ENCODE data around the gene PANX1.
A peak's percentile ranks its signal among the peaks of the same experiment; 100 is the strongest.

Gene PANX1

GRCh38 chr11:94128746-94129511 lies at the start of gene PANX1:
PANX1 (plus strand) TSS chr11:94128841; CDS start chr11:94129313, 472 bp downstream.
- TF ChIP-seq CTCF (IDR thresholded peaks at IDR 0.05; ENCODE audit: unreplicated experiment in 3 of 3), result no peak
- Mint-ChIP-seq H3K4me3 (peak within 1 kb of the TSS in 2 of 3 experiments; percentile 96), H3K27me3 (ENCODE audit: low read depth) (no peaks in the 10 kb centered on the region), H3K36me3 (ENCODE audit: low read depth) (no peaks in the 10 kb centered on the region), H3K9me3 (peaks cover 4% of the 10 kb centered on the region), H3K27ac (peak within 1 kb of the TSS; percentile 95 to 99 (median 96)), H3K4me1 (peaks cover 30% of the 10 kb centered on the region)

- Mint-ChIP-seq H3K4me1 (no peaks in the 10 kb centered on the region), H3K4me3 (no peak overlapping the region), H3K27me3 (ENCODE audit: low read depth) (peaks cover 4% of the 10 kb centered on the region), H3K9me3 (peaks cover 7% of the 10 kb centered on the region), H3K27ac (no peak overlapping the region), H3K36me3 (ENCODE audit: low read depth) (no peaks in the 10 kb centered on the region)
- no peak for TF ChIP-seq CTCF (IDR thresholded peaks at IDR 0.05; ENCODE audit: unreplicated experiment in 3 of 3)
These were observed 44.5 kb upstream of the PANX1 start for GRCh38 chr11:94084164-94084563.

GRCh38 chr11:94088906-94089305 lies 39.7 kb upstream of the PANX1 start:
- peaks cover 7% of the 10 kb centered on the region for H3K27me3 Mint-ChIP-seq (ENCODE audit: low read depth)
- no peak overlapping the region for H3K4me3 Mint-ChIP-seq
- H3K9me3 Mint-ChIP-seq, result peaks cover 6% of the 10 kb centered on the region
- H3K36me3 Mint-ChIP-seq (ENCODE audit: low read depth), result no peaks in the 10 kb centered on the region
- TF ChIP-seq CTCF (IDR thresholded peaks at IDR 0.05; ENCODE audit: unreplicated experiment in 3 of 3), result no peak
- H3K27ac Mint-ChIP-seq, result no peak overlapping the region
- no peaks in the 10 kb centered on the region for H3K4me1 Mint-ChIP-seq

- peaks cover 6% of the 10 kb centered on the region for H3K9me3 Mint-ChIP-seq
- H3K4me3 Mint-ChIP-seq, result no peak overlapping the region
- no peak overlapping the region for H3K27ac Mint-ChIP-seq
- no peak for TF ChIP-seq CTCF (IDR thresholded peaks at IDR 0.05; ENCODE audit: unreplicated experiment in 3 of 3)
- peaks cover 7% of the 10 kb centered on the region for H3K27me3 Mint-ChIP-seq (ENCODE audit: low read depth)
- no peaks in the 10 kb centered on the region for H3K4me1 Mint-ChIP-seq
- no peaks in the 10 kb centered on the region for H3K36me3 Mint-ChIP-seq (ENCODE audit: low read depth)
These were observed 39.3 kb upstream of the PANX1 start for GRCh38 chr11:94089341-94089740.

- Mint-ChIP-seq H3K9me3 (peaks cover 8% of the 10 kb centered on the region), H3K27me3 (ENCODE audit: low read depth) (peaks cover 7% of the 10 kb centered on the region), H3K4me1 (no peaks in the 10 kb centered on the region), H3K4me3 (no peak overlapping the region), H3K27ac (no peak overlapping the region), H3K36me3 (ENCODE audit: low read depth) (no peaks in the 10 kb centered on the region)
- no peak for TF ChIP-seq CTCF (IDR thresholded peaks at IDR 0.05; ENCODE audit: unreplicated experiment in 3 of 3)
These were observed 38.2 kb upstream of the PANX1 start for GRCh38 chr11:94090401-94090800.

- TF ChIP-seq CTCF (IDR thresholded peaks at IDR 0.05; ENCODE audit: unreplicated experiment in 3 of 3), result no peak
- Mint-ChIP-seq H3K4me3 (no peak overlapping the region), H3K36me3 (ENCODE audit: low read depth) (no peaks in the 10 kb centered on the region), H3K9me3 (peaks cover 8% of the 10 kb centered on the region), H3K27me3 (ENCODE audit: low read depth) (peaks cover 7% of the 10 kb centered on the region), H3K27ac (no peak overlapping the region), H3K4me1 (no peaks in the 10 kb centered on the region)
These were observed 37.5 kb upstream of the PANX1 start for GRCh38 chr11:94091091-94091490.
